IMR-90 (cell line): ENCODE measurements around the gene PPARD. TPM values are rescaled to one million over a fixed set of nuclear protein-coding genes. Genes with fewer than 3 reads are reported as not detected.

Source experiments
- ATAC-seq: fragments of 200-7000 bp; cut with Tn5 transposase; 2 replicates; pipeline ENCODE4 v1.9.1; 2020; ENCODE audit warnings: low read depth, mild to moderate bottlenecking, moderate library complexity
- BruUV-seq: library from RNA; stranded (reverse); fragments of 400-500 nt; replicated peaks from 2 replicates; lab custom pipeline; 2021; lab: Mats Ljungman, UMichigan
- CTCF ChIA-PET: fragments of 300-600 bp; formaldehyde crosslinking; extraction: SDS; loops from one replicate; lab custom pipeline; 2021; ENCODE audit warnings: antibody characterized with exemption; lab: Yijun Ruan, JAX
- POLR2A ChIA-PET: fragments of 300-600 bp; sonication (Branson Sonifier 250); formaldehyde crosslinking; loops from one replicate; lab custom pipeline; 2022; ENCODE audit warnings: antibody characterized with exemption; ENCODE audit not compliant: unreplicated experiment; lab: Charles Lee
- DNase-seq: peaks from one replicate; pipeline ENCODE4 v3.0.0; 2013
- H2AFZ ChIP-seq: replicated peaks from 2 replicates; pipeline ENCODE3; 2013; ENCODE audit warnings: low read length, mild to moderate bottlenecking; ENCODE audit not compliant: poor library complexity
- H2AK5ac ChIP-seq: 2 replicates; pipeline ENCODE4 v1.6.1; 2013; ENCODE audit warnings: low read depth, low read length, inconsistent platforms
- H2AK9ac ChIP-seq: replicated peaks from 2 replicates; pipeline ENCODE3; 2013; ENCODE audit warnings: mild to moderate bottlenecking, low read depth, low read length, moderate library complexity; ENCODE audit not compliant: poor library complexity
- H2BK120ac ChIP-seq: 2 replicates; pipeline ENCODE4 v1.6.1; 2013; ENCODE audit warnings: low read depth, low read length, inconsistent platforms
- H2BK15ac ChIP-seq: 3 replicates; pipeline ENCODE4 v1.6.1; 2013; ENCODE audit warnings: low read depth, low read length, inconsistent platforms
- H2BK20ac ChIP-seq: 2 replicates; pipeline ENCODE4 v1.6.1; 2013; ENCODE audit warnings: low read depth, mild to moderate bottlenecking, inconsistent platforms, low read length, moderate library complexity
- H2BK5ac ChIP-seq: 2 replicates; pipeline ENCODE4 v1.6.1; 2013; ENCODE audit warnings: mild to moderate bottlenecking, low read depth, low read length, inconsistent platforms; ENCODE audit not compliant: poor library complexity, severe bottlenecking
- H3K14ac ChIP-seq: replicated peaks from 2 replicates; pipeline ENCODE4 v1.6.1; 2013; ENCODE audit warnings: low read depth, low read length, inconsistent platforms
- H3K18ac ChIP-seq: 2 replicates; pipeline ENCODE4 v1.6.1; 2013; ENCODE audit warnings: low read depth, low read length, control low read depth
- H3K23ac ChIP-seq: 2 replicates; pipeline ENCODE4 v1.6.1; 2013; ENCODE audit warnings: low read depth, low read length, inconsistent platforms
- H3K27ac ChIP-seq: 2 replicates; pipeline ENCODE4 v1.5.1; 2013; ENCODE audit warnings: mild to moderate bottlenecking, control low read depth, low read length; ENCODE audit not compliant: insufficient read depth
- H3K27me3 ChIP-seq: 2 replicates; pipeline ENCODE4 v1.6.1; 2013; ENCODE audit warnings: low read length; ENCODE audit not compliant: control insufficient read depth, insufficient read depth
- H3K36me3 ChIP-seq: 2 replicates; pipeline ENCODE4 v1.6.1; 2013; ENCODE audit warnings: low read length, mixed read lengths; ENCODE audit not compliant: control insufficient read depth, insufficient read depth
- H3K4ac ChIP-seq: 2 replicates; pipeline ENCODE4 v1.6.1; 2013; ENCODE audit warnings: low read depth, low read length, inconsistent platforms
- H3K4me1 ChIP-seq: 2 replicates; pipeline ENCODE4 v1.6.1; 2013; ENCODE audit warnings: low read length, mixed read lengths; ENCODE audit not compliant: control insufficient read depth, insufficient read depth
- H3K4me2 ChIP-seq: 2 replicates; pipeline ENCODE4 v1.6.1; 2013; ENCODE audit warnings: low read depth, mild to moderate bottlenecking, control low read depth, low read length, moderate library complexity
- H3K4me3 ChIP-seq: 2 replicates; pipeline ENCODE4 v1.5.1; 2013; ENCODE audit warnings: low read depth, mild to moderate bottlenecking, control low read depth, low read length, moderate library complexity; ENCODE audit not compliant: insufficient read depth
- H3K56ac ChIP-seq: 2 replicates; pipeline ENCODE4 v1.6.1; 2013; ENCODE audit warnings: low read length, inconsistent platforms; ENCODE audit not compliant: insufficient read depth; ENCODE audit errors: extremely low read depth
- H3K79me1 ChIP-seq, 2 experiments: 2 replicates each; pipeline ENCODE4 v1.6.1; 2013; ENCODE audit warnings: low read length in 2 of 2, inconsistent platforms in 1 of 2, low read depth in 1 of 2
- H3K9ac ChIP-seq: 2 replicates; pipeline ENCODE4 v1.6.1; 2013; ENCODE audit warnings: low read depth, low read length, control low read depth
- H3K9me1 ChIP-seq: 2 replicates; pipeline ENCODE4 v1.6.1; 2013; ENCODE audit warnings: low read length, inconsistent platforms; ENCODE audit not compliant: insufficient read depth
- H3K9me3 ChIP-seq: 2 replicates; pipeline ENCODE4 v1.6.1; 2013; ENCODE audit warnings: low read length; ENCODE audit not compliant: control insufficient read depth, insufficient read depth
- H4K20me1 ChIP-seq: 2 replicates; pipeline ENCODE4 v1.6.1; 2013; ENCODE audit warnings: low read length, inconsistent platforms; ENCODE audit not compliant: insufficient read depth
- H4K5ac ChIP-seq: 2 replicates; pipeline ENCODE4 v1.6.1; 2013; ENCODE audit warnings: mild to moderate bottlenecking, low read depth, low read length, control low read depth
- H4K8ac ChIP-seq, 2 experiments: 2 replicates each; pipeline ENCODE4 v1.6.1; 2013; ENCODE audit warnings: low read depth in 2 of 2, low read length in 2 of 2, control low read depth in 1 of 2, inconsistent platforms in 1 of 2
- H4K91ac ChIP-seq: 2 replicates; pipeline ENCODE4 v1.6.1; 2013; ENCODE audit warnings: low read depth, low read length, inconsistent platforms; ENCODE audit not compliant: insufficient read depth
- BHLHE40 ChIP-seq: fragments of 150-350 bp; IDR thresholded peaks from 2 replicates; pipeline ENCODE4 v1.6.1; 2016; ENCODE audit warnings: mild to moderate bottlenecking, low read depth, low read length
- CEBPB ChIP-seq: IDR thresholded peaks from 2 replicates; pipeline ENCODE4 v1.6.1; 2012; ENCODE audit warnings: low read depth, low read length, improper control_type of control experiment
- CHD1 ChIP-seq: IDR thresholded peaks from 2 replicates; pipeline ENCODE4 v1.6.1; 2012; ENCODE audit warnings: low read depth, low read length, improper control_type of control experiment
- CTCF ChIP-seq: conservative IDR thresholded peaks from 2 replicates; pipeline ENCODE4 v1.5.1; 2012; ENCODE audit warnings: mild to moderate bottlenecking, low read depth, low read length, improper control_type of control experiment
- MAFK ChIP-seq: IDR thresholded peaks from 2 replicates; pipeline ENCODE4 v1.6.1; 2012; ENCODE audit warnings: low read depth, low read length, improper control_type of control experiment
- MAZ ChIP-seq: IDR thresholded peaks from 2 replicates; pipeline ENCODE4 v1.6.1; 2012; ENCODE audit warnings: low read depth, mild to moderate bottlenecking, low read length, improper control_type of control experiment, moderate library complexity, borderline replicate concordance
- MXI1 ChIP-seq: IDR thresholded peaks from 2 replicates; pipeline ENCODE4 v1.6.1; 2012; ENCODE audit warnings: low read depth, mild to moderate bottlenecking, low read length, moderate library complexity, borderline replicate concordance
- NFE2L2 ChIP-seq: fragments of 150-350 bp; IDR thresholded peaks from 2 replicates; pipeline ENCODE4 v1.6.1; 2016; ENCODE audit warnings: low read depth, mild to moderate bottlenecking, low read length
- POLR2A ChIP-seq: IDR thresholded peaks from 2 replicates; pipeline ENCODE4 v1.6.1; 2012; ENCODE audit warnings: mild to moderate bottlenecking, low read depth, low read length
- RAD21 ChIP-seq: IDR thresholded peaks from 2 replicates; pipeline ENCODE4 v1.6.1; 2012; ENCODE audit warnings: low read length, improper control_type of control experiment
- RFX5 ChIP-seq: IDR thresholded peaks from 2 replicates; pipeline ENCODE4 v1.8.0; 2012; ENCODE audit warnings: low read depth, mild to moderate bottlenecking, low read length, moderate library complexity
- SMC3 ChIP-seq: fragments of 150-350 bp; IDR thresholded peaks from 2 replicates; pipeline ENCODE4 v1.6.1; 2016; ENCODE audit warnings: low read depth, mild to moderate bottlenecking, antibody characterized with exemption, low read length, moderate library complexity
- USF2 ChIP-seq: fragments of 150-350 bp; IDR thresholded peaks from 2 replicates; pipeline ENCODE4 v1.6.1; 2017; ENCODE audit warnings: mild to moderate bottlenecking, antibody characterized with exemption, low read length, low read depth
- WGBS, 2 experiments: methylation state at CpG; one replicate each; pipeline versions ENCODE4 v1.1.5 to v1.1.7; 2013; ENCODE audit warnings: missing lambda C conversion rate in 2 of 2; ENCODE audit not compliant: insufficient read length in 1 of 2; ENCODE audit errors: extremely low coverage in 2 of 2; 5-methylcytosine and 5-hydroxymethylcytosine counted together
- dilution Hi-C: fragments of 300-500 bp; cut with HindIII; formaldehyde crosslinking; loops from one replicate; pipeline ENCODE4 v1.14.3; 2018; ENCODE audit warnings: low sequenced_read_pairs; ENCODE audit not compliant: unreplicated experiment
- in situ Hi-C: fragments of 300-500 bp; cut with MboI; formaldehyde crosslinking; loops from 3 replicates; pipeline ENCODE4 v1.14.3; 2019; ENCODE audit warnings: low sequenced_read_pairs, inconsistent platforms, mixed read lengths
- intact Hi-C: fragments of 100-400 bp; cut with micrococcal nuclease; formaldehyde crosslinking; loops from 2 replicates; pipeline ENCODE4 v1.10.0; 2022
- polyA plus RNA-seq, 3 experiments: library from polyadenylated mRNA; depleted of rRNA; stranded (reverse); fragments of >200 nt; gene quantifications; 2 replicates each; pipeline ENCODE4 v1.2.3, GENCODE V29; 2012; ENCODE audit warnings: low replicate concordance in 1 of 3
- total RNA-seq: library from RNA; depleted of rRNA; stranded (reverse); fragments of >200 nt; gene quantifications from 2 replicates; pipeline ENCODE4 v1.2.3, GENCODE V29; 2012

Gene PPARD
- total and polyA plus RNA-seq, 2 of the 4 experiments (the other 2 are of a cell fraction), result 10.4 to 69.0 TPM

- ATAC-seq (no peak), DNase-seq (no peak)
- dilution Hi-C loops, result no loop called here
- no peak overlapping the region for H4K5ac ChIP-seq
- peak overlapping the region; percentile 0; the same call in 1 of the 2 replicates for H2AK5ac ChIP-seq
- H3K9me3 ChIP-seq, result no peaks in the 10 kb centered on the region
- H3K9me1 ChIP-seq, result peaks cover 4% of the 10 kb centered on the region
- peak overlapping the region; percentile 81 for H2AFZ ChIP-seq
- H3K56ac ChIP-seq, result no peak overlapping the region
- peak overlapping the region; percentile 73; the same call in 1 of the 2 replicates for H3K23ac ChIP-seq
- H2BK120ac ChIP-seq, result 0 out of 2 replicates have a peak overlapping the region, but pooled peaks have one; percentile 6
- ChIA-PET CTCF (interaction anchor here (1.6 kb wide), 1 partner anchor 110 kb away, joined by 5 read pairs; no protein-coding TSS in a partner anchor), POLR2A (no interaction called here)
- peaks cover 6% of the 10 kb centered on the region for H3K4me1 ChIP-seq
- no peak overlapping the region for H3K14ac ChIP-seq
- peak overlapping the region in 1 of 2 experiments; percentile 28; a peak in 1 of 4 replicates for H4K8ac ChIP-seq
- H3K36me3 ChIP-seq, result peaks cover 5% of the 10 kb centered on the region
- H3K18ac ChIP-seq, result no peak overlapping the region
- no peak overlapping the region for H3K27ac ChIP-seq
- peaks cover 4% of the 10 kb centered on the region; the same call in 1 of the 2 replicates for H4K20me1 ChIP-seq
- no peak overlapping the region for H2BK20ac ChIP-seq
- H3K27me3 ChIP-seq, result no peaks in the 10 kb centered on the region
- in situ Hi-C loops, result loop anchor here (5.0 kb wide), 1 partner anchor 109 kb away; the partner anchor contains the start of gene PPARD
- no TSS peak for BruUV-seq
- H3K9ac ChIP-seq, result no peak overlapping the region
- no peak overlapping the region for H4K91ac ChIP-seq
- peak overlapping the region; percentile 19; the same call in 1 of the 3 replicates for H2BK15ac ChIP-seq
- peak overlapping the region; percentile 92 for H3K4me2 ChIP-seq
- intact Hi-C loops, result loop anchor here (5.0 to 10.0 kb wide), 2 partner anchors 154 to 307 kb away; partner anchors contain the start of genes DEF6 and TCP11
- peaks cover 9 to 35% of the 10 kb centered on the region in 2 experiments for H3K79me1 ChIP-seq
- peak overlapping the region; percentile 1; the same call in 1 of the 2 replicates for H3K4ac ChIP-seq
- 0% methylated on average over 2 of the region's 20 CpGs; no CpG with 5 or more reads in 1 of the 2 experiments for WGBS, 2 experiments
- peak overlapping the region; percentile 40 for H3K4me3 ChIP-seq
- no peak overlapping the region for H2AK9ac ChIP-seq
- no peak overlapping the region for H2BK5ac ChIP-seq
- TF ChIP-seq CHD1, result no peak
- TF ChIP-seq MAFK, result no peak
- no peak for TF ChIP-seq CEBPB
- TF ChIP-seq RAD21, result no peak
- TF ChIP-seq RFX5, result no peak
- TF ChIP-seq NFE2L2, result no peak
- TF ChIP-seq SMC3, result no peak
- no peak for TF ChIP-seq BHLHE40
- TF ChIP-seq USF2, result no peak
- no peak for TF ChIP-seq MAZ
- TF ChIP-seq POLR2A, result no peak
- TF ChIP-seq MXI1, result no peak
- no peak for TF ChIP-seq CTCF
Observed at GRCh38 chr6:35451354-35452182, 109.2 kb downstream of the PPARD start.
